SKM-1 (cell line): Measurements from ENCODE around the gene SLC34A1.

Experiments used
- DNase-seq: peaks from one replicate; lab custom pipeline; 2025; ENCODE audit not compliant: unreplicated experiment; lab: John Stamatoyannopoulos, UW

The SLC34A1 gene

GRCh38 chr5:177430140-177430951 lies 46.1 kb downstream of the SLC34A1 start:
- no peak for DNase-seq

- DNase-seq: no peak
Measured at GRCh38 chr5:177430972-177431316, 46.7 kb downstream of the SLC34A1 start.

- no peak for DNase-seq
Measured at GRCh38 chr5:177431317-177432142, 47.3 kb downstream of the SLC34A1 start.

- DNase-seq: no peak
Measured at GRCh38 chr5:177432143-177432838, 48.1 kb downstream of the SLC34A1 start.

GRCh38 chr5:177432839-177433657 lies 48.8 kb downstream of the SLC34A1 start:
- no peak for DNase-seq

- DNase-seq: no peak
Measured at GRCh38 chr5:177433658-177434217, 49.5 kb downstream of the SLC34A1 start.

- DNase-seq: no peak
Measured at GRCh38 chr5:177434437-177434836, 50.2 kb downstream of the SLC34A1 start.

GRCh38 chr5:177434942-177435738 lies 50.9 kb downstream of the SLC34A1 start:
- no peak for DNase-seq

- no peak for DNase-seq
Measured at GRCh38 chr5:177435847-177436536, 51.8 kb downstream of the SLC34A1 start.

GRCh38 chr5:177437623-177438022 lies 53.4 kb downstream of the SLC34A1 start:
- no peak for DNase-seq

GRCh38 chr5:177438468-177438867 lies 54.2 kb downstream of the SLC34A1 start:
- no peak for DNase-seq

GRCh38 chr5:177439518-177440053 lies 55.4 kb downstream of the SLC34A1 start:
- no peak for DNase-seq

GRCh38 chr5:177440211-177440989 lies 56.2 kb downstream of the SLC34A1 start:
- DNase-seq: no peak

GRCh38 chr5:177440990-177441780 lies 57.0 kb downstream of the SLC34A1 start:
- no peak for DNase-seq

- no peak for DNase-seq
Measured at GRCh38 chr5:177442066-177442826, 58.0 kb downstream of the SLC34A1 start.

GRCh38 chr5:177443144-177443983 lies 59.1 kb downstream of the SLC34A1 start:
- DNase-seq: no peak
